OCI-LY7 (cell line): ENCODE data around the gene GABRB3. TPM values are rescaled to one million over a fixed set of nuclear protein-coding genes. Genes with fewer than 3 reads are reported as not detected.

Experiments used
- BruUV-seq: library from RNA; stranded (reverse); fragments of 400-500 nt; replicated peaks from 2 replicates; lab custom pipeline; 2021; lab: Mats Ljungman, UMichigan
- CTCF ChIA-PET: fragments of 300-600 bp; sonication (Branson Sonifier 250); formaldehyde crosslinking; loops from one replicate; lab custom pipeline; 2022; ENCODE audit warnings: antibody characterized with exemption; ENCODE audit not compliant: unreplicated experiment; lab: Charles Lee
- POLR2A ChIA-PET: fragments of 300-600 bp; sonication (Branson Sonifier 250); formaldehyde crosslinking; loops from one replicate; lab custom pipeline; 2022; ENCODE audit warnings: antibody characterized with exemption; lab: Charles Lee
- DNase-seq: peaks from one replicate; pipeline ENCODE4 v3.0.0-alpha.2; 2015; ENCODE audit warnings: low spot score
- H2AFZ ChIP-seq: fragments of 200-600 bp; sonication (generic), shearing (Covaris generic); 2 replicates; pipeline ENCODE4 v1.6.1; 2014; ENCODE audit warnings: mild to moderate bottlenecking, antibody characterized with exemption, low read length, moderate library complexity
- H3K27ac ChIP-seq: fragments of 200-600 bp; sonication (generic); 2 replicates; pipeline ENCODE4 v1.5.1; 2014; ENCODE audit warnings: mixed run types, low read depth, mild to moderate bottlenecking, moderate library complexity, low read length, inconsistent platforms; ENCODE audit not compliant: poor library complexity, severe bottlenecking
- H3K36me3 ChIP-seq: fragments of 200-600 bp; sonication (generic); 2 replicates; pipeline ENCODE4 v1.6.1; 2014; ENCODE audit warnings: mild to moderate bottlenecking, antibody characterized with exemption, low read length, moderate library complexity, mixed read lengths; ENCODE audit not compliant: insufficient read depth
- H3K4me1 ChIP-seq: fragments of 200-600 bp; sonication (generic); 2 replicates; pipeline ENCODE4 v1.5.1; 2014; ENCODE audit warnings: mild to moderate bottlenecking, low read length; ENCODE audit not compliant: insufficient read depth, poor library complexity, severe bottlenecking
- H3K4me2 ChIP-seq: fragments of 200-600 bp; sonication (generic); 2 replicates; pipeline ENCODE4 v1.6.1; 2014; ENCODE audit warnings: mild to moderate bottlenecking, low read length
- H3K4me3 ChIP-seq: fragments of 200-600 bp; sonication (generic); 2 replicates; pipeline ENCODE4 v1.5.1; 2014; ENCODE audit warnings: mild to moderate bottlenecking, low read depth, low read length; ENCODE audit not compliant: poor library complexity, severe bottlenecking
- H3K79me2 ChIP-seq: fragments of 200-600 bp; sonication (generic); 2 replicates; pipeline ENCODE4 v1.6.1; 2016; ENCODE audit warnings: low read depth, mild to moderate bottlenecking, low read length, moderate library complexity, mixed read lengths; ENCODE audit not compliant: insufficient read depth
- H3K9me2 ChIP-seq: fragments of 200-600 bp; sonication (generic); 2 replicates; pipeline ENCODE4 v1.6.1; 2016; ENCODE audit warnings: mild to moderate bottlenecking, low read length, mixed read lengths; ENCODE audit not compliant: insufficient read depth
- H3K9me3 ChIP-seq: fragments of 200-600 bp; sonication (generic); 2 replicates; pipeline ENCODE4 v1.6.1; 2014; ENCODE audit warnings: mild to moderate bottlenecking, mixed run types, low read length, mixed read lengths
- H4K20me1 ChIP-seq: fragments of 200-600 bp; sonication (generic); 2 replicates; pipeline ENCODE4 v1.6.1; 2014; ENCODE audit warnings: mild to moderate bottlenecking, antibody characterized with exemption, low read length, moderate library complexity, mixed read lengths; ENCODE audit not compliant: insufficient read depth
- EZH2phosphoT487 ChIP-seq: fragments of 200-600 bp; sonication (generic); IDR thresholded peaks from 2 replicates; pipeline ENCODE4 v1.6.1; 2018; ENCODE audit warnings: low read depth, borderline replicate concordance, mild to moderate bottlenecking, mixed run types, antibody characterized with exemption, low read length, moderate library complexity, mixed read lengths
- intact Hi-C: fragments of 100-400 bp; cut with micrococcal nuclease; formaldehyde crosslinking; loops from one replicate; pipeline ENCODE4 v1.10.0; 2022; ENCODE audit not compliant: unreplicated experiment
- total RNA-seq, 2 experiments: library from RNA; depleted of rRNA in 1 of 2; stranded (reverse); fragments of >200 nt in 1 of 2; shearing (Covaris generic) in 1 of 2; gene quantifications; 2 replicates each; pipeline ENCODE4 v1.2.3, GENCODE V29; 2014 to 2022
- TF ChIP-seq, protein P1 (sequence below): fragments of 200-600 bp; sonication (generic); conservative IDR thresholded peaks from 2 replicates; pipeline ENCODE4 v1.5.1; 2014; ENCODE audit warnings: mild to moderate bottlenecking, antibody characterized with exemption, low read length, moderate library complexity, mixed read lengths

GABRB3 gene
- total RNA-seq, 2 experiments from 2014 or later = 2.8 to 6.5 TPM

DNA sequence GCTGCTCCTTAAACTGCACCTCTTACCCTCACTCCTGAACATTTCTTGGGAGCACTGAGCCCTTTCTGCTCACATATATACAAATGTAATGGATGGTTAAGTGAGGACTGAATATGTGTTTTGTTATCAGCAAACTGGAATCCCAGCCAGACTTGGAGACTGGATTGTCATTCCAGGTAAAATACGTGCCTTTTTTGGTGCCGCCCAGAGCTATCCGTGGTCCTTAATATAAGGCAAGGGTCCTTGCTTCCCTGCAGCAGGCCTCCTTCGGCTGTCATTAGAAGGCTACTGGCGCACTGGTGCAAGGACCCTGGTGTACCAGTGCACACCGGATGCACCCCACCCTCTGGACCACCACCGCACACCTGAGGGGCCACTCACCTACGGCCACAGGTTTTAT is 1.1 kb upstream of the GABRB3 start:
- H3K4me2 ChIP-seq = no peak overlapping the region
- H3K27ac ChIP-seq = no peak overlapping the region
- DNase-seq = no peak
- no peak overlapping the region for H2AFZ ChIP-seq
- H4K20me1 ChIP-seq = no peaks in the 10 kb centered on the region
- H3K9me3 ChIP-seq = no peaks in the 10 kb centered on the region
- H3K9me2 ChIP-seq = no peaks in the 10 kb centered on the region
- H3K79me2 ChIP-seq = no peaks in the 10 kb centered on the region
- intact Hi-C loops = no loop called here
- POLR2A ChIA-PET = interaction anchor here (0.7 kb wide), 1 partner anchor 12 kb away, joined by 4 read pairs; no protein-coding TSS in a partner anchor
- no peaks in the 10 kb centered on the region for H3K36me3 ChIP-seq
- CTCF ChIA-PET = no interaction called here
- no peak for TF ChIP-seq EZH2phosphoT487
- TF ChIP-seq, protein P1, sequence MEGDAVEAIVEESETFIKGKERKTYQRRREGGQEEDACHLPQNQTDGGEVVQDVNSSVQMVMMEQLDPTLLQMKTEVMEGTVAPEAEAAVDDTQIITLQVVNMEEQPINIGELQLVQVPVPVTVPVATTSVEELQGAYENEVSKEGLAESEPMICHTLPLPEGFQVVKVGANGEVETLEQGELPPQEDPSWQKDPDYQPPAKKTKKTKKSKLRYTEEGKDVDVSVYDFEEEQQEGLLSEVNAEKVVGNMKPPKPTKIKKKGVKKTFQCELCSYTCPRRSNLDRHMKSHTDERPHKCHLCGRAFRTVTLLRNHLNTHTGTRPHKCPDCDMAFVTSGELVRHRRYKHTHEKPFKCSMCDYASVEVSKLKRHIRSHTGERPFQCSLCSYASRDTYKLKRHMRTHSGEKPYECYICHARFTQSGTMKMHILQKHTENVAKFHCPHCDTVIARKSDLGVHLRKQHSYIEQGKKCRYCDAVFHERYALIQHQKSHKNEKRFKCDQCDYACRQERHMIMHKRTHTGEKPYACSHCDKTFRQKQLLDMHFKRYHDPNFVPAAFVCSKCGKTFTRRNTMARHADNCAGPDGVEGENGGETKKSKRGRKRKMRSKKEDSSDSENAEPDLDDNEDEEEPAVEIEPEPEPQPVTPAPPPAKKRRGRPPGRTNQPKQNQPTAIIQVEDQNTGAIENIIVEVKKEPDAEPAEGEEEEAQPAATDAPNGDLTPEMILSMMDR = no peak
- H3K4me3 ChIP-seq = no peak overlapping the region
- no TSS peak for BruUV-seq
- no peaks in the 10 kb centered on the region for H3K4me1 ChIP-seq

DNA sequence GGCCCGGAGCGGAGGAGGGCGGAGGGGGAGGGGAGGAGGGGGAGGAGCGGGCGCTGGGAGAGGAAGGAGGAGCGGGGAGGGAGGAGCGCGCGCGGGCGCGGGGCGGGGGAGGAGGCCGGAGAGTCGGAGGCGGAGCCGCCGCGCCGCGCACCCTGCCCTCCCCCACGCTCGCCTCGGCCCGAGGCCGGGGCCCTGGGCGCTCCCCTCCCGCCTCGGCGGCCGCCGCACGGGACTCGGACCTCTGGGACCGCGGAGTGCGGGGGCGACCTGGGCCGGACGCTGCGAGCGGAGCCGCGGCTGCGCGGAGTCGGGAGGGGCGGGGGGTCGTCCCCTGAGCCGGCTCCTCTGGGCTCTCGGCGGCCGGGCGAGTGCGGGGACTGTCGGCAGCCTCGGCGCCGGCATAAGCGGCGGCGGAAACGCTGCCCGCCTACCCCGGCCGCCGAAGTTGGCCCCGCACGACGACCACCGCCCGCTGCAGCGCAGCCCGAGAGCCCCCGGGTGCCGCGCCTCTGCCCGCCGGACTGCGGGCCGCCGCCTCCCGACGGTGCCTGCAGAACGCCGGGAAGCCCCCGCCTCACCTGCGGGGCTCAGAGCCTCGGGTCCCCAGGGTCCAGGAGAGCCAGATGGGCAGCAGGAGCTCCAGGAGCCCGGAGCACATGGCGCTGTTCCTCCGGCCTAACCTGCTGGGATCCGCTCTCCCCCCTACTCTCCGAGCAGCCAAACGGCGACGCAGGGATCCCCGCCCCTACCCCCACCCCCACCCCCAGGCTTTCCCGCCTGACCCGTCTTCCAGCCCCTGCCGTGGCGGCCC is 406 bp upstream of the GABRB3 start:
- no peak for DNase-seq
- no peak overlapping the region for H3K4me2 ChIP-seq

More for the DNA sequence above, 406 bp upstream of the GABRB3 start:
- ChIA-PET POLR2A (no interaction called here), CTCF (no interaction called here)
- H3K79me2 ChIP-seq = no peaks in the 10 kb centered on the region
- no TSS peak for BruUV-seq
- H4K20me1 ChIP-seq = no peaks in the 10 kb centered on the region
- no peak overlapping the region for H3K27ac ChIP-seq
- intact Hi-C loops = no loop called here
- no peaks in the 10 kb centered on the region for H3K9me2 ChIP-seq
- H3K4me1 ChIP-seq = no peaks in the 10 kb centered on the region
- H3K9me3 ChIP-seq = no peaks in the 10 kb centered on the region
- TF ChIP-seq, protein P1 = no peak
- TF ChIP-seq EZH2phosphoT487 = no peak
- H2AFZ ChIP-seq = no peak overlapping the region
- no peak overlapping the region for H3K4me3 ChIP-seq
- H3K36me3 ChIP-seq = no peaks in the 10 kb centered on the region
